Measurements from ENCODE around the gene DHX30. TPM values are rescaled to one million over a fixed set of nuclear protein-coding genes. Genes with fewer than 3 reads are reported as not detected.

Gene DHX30
- total and polyA plus RNA-seq, 7 donors: 13.2 to 57.6 (median 43.8) TPM

DNA sequence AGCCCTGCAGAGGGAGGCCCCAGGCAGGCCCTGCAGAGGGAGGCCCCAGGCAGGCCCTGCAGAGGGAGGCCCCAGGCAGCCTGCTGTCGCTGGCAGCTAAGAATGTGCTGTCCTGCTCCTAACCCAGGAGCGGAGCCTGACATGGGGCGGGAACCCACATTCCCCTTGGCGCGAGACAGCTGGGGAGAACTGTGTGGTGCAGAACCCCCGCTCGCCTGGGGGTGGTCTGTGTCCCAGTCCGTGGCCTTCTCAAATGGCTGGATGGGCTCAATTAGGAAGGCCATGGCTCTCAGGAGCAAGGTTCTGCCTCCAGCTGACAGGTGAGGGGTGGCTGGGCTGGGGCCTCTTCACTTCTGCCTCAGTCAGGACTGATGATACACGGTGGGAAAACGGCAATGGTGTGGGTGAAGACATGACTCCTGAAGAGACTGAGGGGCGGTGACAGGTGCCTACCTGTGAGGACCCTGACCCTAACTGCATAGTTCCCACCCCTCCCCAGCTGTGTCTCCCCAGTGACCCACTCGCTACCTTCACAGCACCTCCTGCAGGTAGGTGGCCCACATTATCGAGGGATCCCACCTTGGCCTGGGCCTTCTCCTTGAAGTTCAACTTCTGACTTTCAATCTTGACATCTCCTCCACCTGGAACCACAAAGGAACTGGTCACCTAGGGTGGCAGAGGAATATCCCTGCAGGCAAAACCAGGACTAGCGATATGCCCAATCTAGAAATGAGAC, 52.0 kb downstream of the DHX30 start:
- no peaks in the 10 kb centered on the region for H3K9me3 ChIP-seq
- no peaks in the 10 kb centered on the region for H3K27me3 ChIP-seq
- peaks cover 50 to 94% (median 58%) of the 10 kb centered on the region in 4 donors for H3K36me3 ChIP-seq
- H3K4me1 ChIP-seq: no peaks in the 10 kb centered on the region
- no peak overlapping the region for H3K4me3 ChIP-seq
- no peak for TF ChIP-seq POLR2AphosphoS5 (IDR thresholded peaks at IDR 0.05)
- TF ChIP-seq, protein P1, sequence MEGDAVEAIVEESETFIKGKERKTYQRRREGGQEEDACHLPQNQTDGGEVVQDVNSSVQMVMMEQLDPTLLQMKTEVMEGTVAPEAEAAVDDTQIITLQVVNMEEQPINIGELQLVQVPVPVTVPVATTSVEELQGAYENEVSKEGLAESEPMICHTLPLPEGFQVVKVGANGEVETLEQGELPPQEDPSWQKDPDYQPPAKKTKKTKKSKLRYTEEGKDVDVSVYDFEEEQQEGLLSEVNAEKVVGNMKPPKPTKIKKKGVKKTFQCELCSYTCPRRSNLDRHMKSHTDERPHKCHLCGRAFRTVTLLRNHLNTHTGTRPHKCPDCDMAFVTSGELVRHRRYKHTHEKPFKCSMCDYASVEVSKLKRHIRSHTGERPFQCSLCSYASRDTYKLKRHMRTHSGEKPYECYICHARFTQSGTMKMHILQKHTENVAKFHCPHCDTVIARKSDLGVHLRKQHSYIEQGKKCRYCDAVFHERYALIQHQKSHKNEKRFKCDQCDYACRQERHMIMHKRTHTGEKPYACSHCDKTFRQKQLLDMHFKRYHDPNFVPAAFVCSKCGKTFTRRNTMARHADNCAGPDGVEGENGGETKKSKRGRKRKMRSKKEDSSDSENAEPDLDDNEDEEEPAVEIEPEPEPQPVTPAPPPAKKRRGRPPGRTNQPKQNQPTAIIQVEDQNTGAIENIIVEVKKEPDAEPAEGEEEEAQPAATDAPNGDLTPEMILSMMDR (IDR thresholded peaks at IDR 0.05): no peak
- TF ChIP-seq EP300 (IDR thresholded peaks at IDR 0.05): no peak
- no peak for TF ChIP-seq POLR2A (IDR thresholded peaks at IDR 0.05)
- 94 to 96% methylated on average over 14 of the region's 14 CpGs for WGBS, 2 donors
- H3K27ac ChIP-seq: no peak overlapping the region
- no peak for DNase-seq
- intact Hi-C loops (cut with DNase I): no loop called here

DNA sequence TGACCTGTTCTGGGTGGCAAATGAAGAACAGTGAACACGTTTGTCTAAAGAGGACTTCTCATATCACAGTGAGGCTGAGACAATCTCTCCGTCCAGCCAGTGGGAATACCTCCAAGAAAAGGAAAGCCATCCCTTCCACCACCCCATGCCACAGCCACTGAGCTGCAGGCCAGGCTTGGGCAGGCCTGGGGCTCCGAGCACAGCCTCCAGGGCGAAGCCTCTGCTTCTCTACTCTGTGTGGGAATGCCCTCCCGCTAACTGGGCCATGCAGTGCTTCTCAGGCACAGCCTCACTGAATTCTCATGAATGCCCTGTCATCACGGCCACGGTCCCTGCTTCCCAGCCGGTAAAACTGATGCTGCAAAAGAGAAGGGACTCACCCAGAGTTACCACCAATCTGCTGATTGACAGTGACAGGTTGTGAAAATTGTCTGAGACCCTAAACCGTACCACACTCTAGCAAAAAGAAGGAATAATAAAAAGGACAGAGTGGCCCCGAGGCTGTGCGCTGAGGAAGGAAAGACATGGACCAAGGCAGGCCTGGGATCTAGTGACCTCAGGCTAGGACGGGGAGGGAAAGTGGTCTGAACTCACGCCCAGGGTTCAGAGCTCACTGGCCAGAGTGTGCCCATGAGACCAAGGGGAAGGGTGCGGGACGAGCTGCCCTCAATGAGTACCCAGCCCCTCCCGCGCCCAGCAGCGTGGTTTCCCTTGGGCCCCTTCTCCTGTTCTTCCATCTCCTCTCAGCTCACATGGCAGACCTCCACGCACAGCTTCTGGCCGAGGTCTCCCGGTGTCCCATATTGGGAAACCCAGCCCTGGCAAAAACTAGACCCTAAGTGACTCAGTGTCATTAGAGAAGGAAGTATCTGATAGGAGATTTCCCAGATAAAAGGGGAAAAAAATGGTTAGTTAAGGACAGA, 52.8 kb downstream of the DHX30 start:
- H3K4me3 ChIP-seq: no peak overlapping the region
- peaks cover 50 to 94% (median 60%) of the 10 kb centered on the region in 4 donors for H3K36me3 ChIP-seq
- H3K4me1 ChIP-seq: no peaks in the 10 kb centered on the region
- no peaks in the 10 kb centered on the region for H3K27me3 ChIP-seq
- DNase-seq: no peak
- no peaks in the 10 kb centered on the region for H3K9me3 ChIP-seq
- intact Hi-C loops (cut with DNase I): no loop called here
- WGBS, 2 donors: 93 to 95% methylated on average over 21 of the region's 21 CpGs
- TF ChIP-seq EP300 (IDR thresholded peaks at IDR 0.05) (no peak), POLR2AphosphoS5 (IDR thresholded peaks at IDR 0.05) (no peak), POLR2A (IDR thresholded peaks at IDR 0.05) (no peak)
- TF ChIP-seq, protein P1 (IDR thresholded peaks at IDR 0.05): no peak
- H3K27ac ChIP-seq: no peak overlapping the region

DNA sequence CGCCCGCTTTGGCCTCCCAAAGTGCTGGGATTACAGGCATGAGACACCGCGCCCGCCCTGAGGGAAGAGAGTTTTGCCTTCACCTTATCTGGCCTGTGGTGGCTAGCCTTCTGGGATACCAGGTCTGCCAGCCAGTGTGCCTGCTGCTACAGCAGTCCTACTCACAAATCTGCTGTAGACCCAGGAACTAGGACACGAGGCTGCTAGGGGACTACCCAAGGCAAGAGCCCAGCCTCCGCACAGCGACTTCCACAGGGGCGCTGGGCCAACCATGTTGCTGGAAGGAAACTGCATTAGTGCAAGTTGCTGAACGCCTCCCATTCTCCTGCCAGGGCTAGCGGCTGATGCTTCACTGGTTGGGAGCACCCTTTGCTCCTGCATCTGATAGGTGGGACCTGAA, 53.7 kb downstream of the DHX30 start:
- Histone ChIP-seq H3K36me3 (peaks cover 50 to 94% (median 60%) of the 10 kb centered on the region in 4 donors), H3K27me3 (no peaks in the 10 kb centered on the region), H3K4me1 (no peaks in the 10 kb centered on the region), H3K9me3 (no peaks in the 10 kb centered on the region), H3K27ac (no peak overlapping the region), H3K4me3 (no peak overlapping the region)
- DNase-seq: no peak
- no peak for TF ChIP-seq EP300 (IDR thresholded peaks at IDR 0.05)
- no peak for TF ChIP-seq POLR2A (IDR thresholded peaks at IDR 0.05)
- TF ChIP-seq POLR2AphosphoS5 (IDR thresholded peaks at IDR 0.05): no peak
- TF ChIP-seq, protein P1 (IDR thresholded peaks at IDR 0.05): no peak
- intact Hi-C loops (cut with DNase I): no loop called here
- whole genome bisulfite sequencing, 2 donors: 95% methylated on average over 11 of the region's 11 CpGs

DNA sequence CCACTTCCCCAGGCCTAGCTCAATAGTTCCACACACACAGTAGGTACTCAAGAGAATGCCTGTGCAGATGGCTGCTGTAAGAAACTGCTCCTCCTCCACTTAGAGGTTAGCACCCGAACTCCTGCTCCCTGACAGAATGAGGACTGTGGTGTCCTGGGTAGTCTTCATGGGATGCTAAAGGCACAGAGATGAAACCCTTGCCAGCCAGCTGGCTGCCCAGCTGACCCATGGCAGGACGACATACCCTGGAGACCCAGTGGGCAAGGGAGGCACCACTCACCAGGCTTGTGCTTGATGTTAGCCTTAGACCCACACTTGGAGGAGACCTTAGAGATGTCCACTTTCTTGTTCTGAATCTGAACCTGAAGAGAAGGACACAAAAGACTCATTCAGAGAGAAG, 54.2 kb downstream of the DHX30 start:
- Histone ChIP-seq H3K9me3 (no peaks in the 10 kb centered on the region), H3K4me3 (no peak overlapping the region), H3K4me1 (no peaks in the 10 kb centered on the region), H3K36me3 (peaks cover 45 to 92% (median 59%) of the 10 kb centered on the region in 4 donors), H3K27me3 (no peaks in the 10 kb centered on the region), H3K27ac (no peak overlapping the region)
- DNase-seq: no peak
- 88 to 91% methylated on average over 2 of the region's 2 CpGs for WGBS, 2 donors
- intact Hi-C loops (cut with DNase I): no loop called here
- TF ChIP-seq POLR2AphosphoS5 (IDR thresholded peaks at IDR 0.05) (no peak), POLR2A (IDR thresholded peaks at IDR 0.05) (no peak), EP300 (IDR thresholded peaks at IDR 0.05) (no peak)
- TF ChIP-seq, protein P1 (IDR thresholded peaks at IDR 0.05): no peak
